CD4-positive, alpha-beta T cell treated with Interleukin-17A for 4 hours (primary cell): ENCODE data around the gene SIGLEC5.
A peak's percentile ranks its signal among the peaks of the same experiment; 100 is the strongest.

Experiments used
- DNase-seq: peaks from one replicate; pipeline ENCODE4 v3.0.0-alpha.2; 2020; ENCODE audit warnings: mixed read lengths

Gene SIGLEC5

DNA sequence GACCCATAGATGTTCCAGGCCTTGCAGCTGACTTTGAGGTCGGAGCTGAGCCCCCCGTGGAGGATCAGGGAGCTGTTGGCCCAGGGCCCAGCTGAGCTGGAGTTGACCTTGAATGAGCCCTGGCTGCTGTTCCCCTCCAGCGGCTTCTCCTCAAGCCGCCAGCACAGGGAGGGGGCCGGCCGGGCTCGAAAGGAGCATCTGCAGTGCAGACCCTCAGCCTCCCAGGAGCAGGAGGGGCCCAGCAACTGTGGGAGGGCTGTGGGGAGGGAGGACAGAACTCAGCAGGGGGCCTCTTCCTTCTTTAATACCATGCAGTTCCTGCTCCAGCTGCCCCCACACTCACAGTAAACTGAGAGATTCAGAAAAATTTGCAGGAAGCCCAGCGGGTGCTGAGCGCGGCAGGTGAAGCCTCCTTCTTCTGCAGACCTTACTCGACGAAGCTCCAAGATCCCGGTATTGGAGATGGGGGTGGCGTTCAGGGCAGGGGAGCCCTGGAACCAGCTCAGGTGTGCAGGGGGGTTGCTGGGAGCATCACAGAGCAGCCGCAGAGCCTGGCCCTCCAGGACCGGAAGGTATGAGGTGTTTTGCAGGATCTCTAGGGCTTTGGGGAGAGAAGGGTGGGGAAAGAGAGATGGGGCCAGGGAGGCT, 2.6 kb downstream of the SIGLEC5 start:
- DNase-seq, result no peak

DNA sequence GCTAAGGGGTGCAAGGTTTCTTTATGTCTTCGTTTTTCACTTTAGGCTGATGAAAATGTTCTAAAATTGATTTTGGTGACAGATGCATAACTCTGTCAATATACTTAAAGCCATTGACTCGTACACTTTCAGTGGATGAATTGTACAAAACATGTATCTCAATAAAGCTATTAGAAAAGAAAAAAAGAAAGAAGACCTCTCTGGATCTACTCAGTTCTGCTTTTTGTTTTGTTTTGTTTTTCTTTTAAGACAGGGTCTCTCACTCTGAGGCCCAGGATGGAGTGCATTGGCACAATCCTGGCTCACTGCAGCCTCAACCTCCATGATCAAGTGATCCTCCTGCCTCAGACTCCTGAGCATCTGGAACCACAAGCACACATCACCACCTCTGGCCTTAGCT, 3.5 kb downstream of the SIGLEC5 start:
- no peak for DNase-seq

DNA sequence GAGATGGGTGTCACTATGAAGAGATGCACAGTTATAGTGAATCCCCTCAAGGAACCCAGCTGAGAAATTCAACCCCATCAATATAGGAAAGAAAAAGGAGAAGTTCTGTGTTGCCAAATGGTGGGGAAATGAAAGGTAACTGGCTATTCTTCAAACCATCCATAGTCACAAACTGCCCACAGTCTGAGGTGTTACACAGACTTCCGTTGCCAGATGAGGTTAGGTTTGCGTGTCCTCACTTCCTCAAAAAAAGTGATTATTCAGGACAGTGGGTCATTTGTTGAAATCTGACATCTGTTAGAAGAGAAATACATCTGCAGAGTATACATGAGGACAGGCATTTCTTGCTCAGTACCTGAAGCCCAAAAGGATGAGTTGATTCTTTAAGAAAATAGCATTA, 9.0 kb downstream of the SIGLEC5 start:
- no peak for DNase-seq

DNA sequence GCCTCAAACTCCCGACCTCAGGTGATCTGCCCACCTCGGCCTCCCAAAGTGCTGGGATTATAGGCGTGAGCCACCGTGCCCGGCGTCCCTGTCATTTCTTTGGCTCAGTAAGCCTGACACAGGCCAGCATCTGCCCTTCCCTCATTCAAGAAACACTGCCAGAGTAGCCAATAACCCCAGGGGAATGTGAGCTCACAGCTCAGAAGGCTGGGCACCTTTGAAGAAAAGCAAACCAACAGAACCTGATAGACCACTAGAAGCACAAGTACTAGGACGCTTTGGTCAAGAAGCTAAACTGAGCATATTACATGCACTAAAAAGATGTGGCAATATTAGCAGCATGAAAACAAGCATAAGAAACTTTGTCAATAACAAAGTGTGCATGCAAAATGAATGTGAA, 14.2 kb downstream of the SIGLEC5 start:
- DNase-seq, result no peak

DNA sequence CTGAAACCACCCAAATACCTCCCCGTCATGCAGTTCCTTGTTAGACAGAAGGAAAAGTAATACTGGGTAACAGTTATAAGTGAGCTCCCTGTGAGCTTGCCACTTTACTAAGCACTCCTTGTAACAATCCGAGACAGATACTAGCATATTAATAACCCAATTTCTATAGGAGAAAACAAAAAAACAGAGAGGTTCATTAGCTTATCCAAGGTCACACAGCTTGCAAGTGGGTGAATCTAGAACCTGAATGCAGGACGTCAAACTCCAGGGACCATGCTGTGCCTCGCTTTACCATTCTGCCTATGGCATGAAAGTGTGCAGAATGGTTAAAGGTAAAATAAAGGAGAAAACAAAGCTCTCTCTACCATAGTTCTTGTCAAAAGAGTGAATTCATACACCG, 15.4 kb downstream of the SIGLEC5 start:
- DNase-seq, result no peak

DNA sequence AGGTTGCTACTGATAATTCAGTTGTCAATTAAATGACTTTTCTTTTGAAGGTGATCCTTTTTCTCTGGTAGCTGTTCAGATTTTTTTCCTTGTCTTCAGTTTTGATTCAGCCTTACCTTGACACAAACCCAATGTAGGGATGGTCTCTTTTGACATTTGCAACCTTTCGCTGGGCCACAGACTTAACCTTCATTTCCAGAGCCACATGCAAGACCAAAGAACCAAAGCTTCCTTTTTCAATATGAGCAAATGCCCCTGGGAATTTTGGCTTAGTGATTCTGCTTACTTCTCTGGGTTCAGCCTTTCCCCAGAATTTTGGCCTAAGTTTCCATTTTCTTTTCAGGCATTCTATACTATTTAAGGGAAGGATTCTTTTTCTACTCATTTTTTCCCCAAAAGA, 19.6 kb downstream of the SIGLEC5 start:
- DNase-seq, result no peak

DNA sequence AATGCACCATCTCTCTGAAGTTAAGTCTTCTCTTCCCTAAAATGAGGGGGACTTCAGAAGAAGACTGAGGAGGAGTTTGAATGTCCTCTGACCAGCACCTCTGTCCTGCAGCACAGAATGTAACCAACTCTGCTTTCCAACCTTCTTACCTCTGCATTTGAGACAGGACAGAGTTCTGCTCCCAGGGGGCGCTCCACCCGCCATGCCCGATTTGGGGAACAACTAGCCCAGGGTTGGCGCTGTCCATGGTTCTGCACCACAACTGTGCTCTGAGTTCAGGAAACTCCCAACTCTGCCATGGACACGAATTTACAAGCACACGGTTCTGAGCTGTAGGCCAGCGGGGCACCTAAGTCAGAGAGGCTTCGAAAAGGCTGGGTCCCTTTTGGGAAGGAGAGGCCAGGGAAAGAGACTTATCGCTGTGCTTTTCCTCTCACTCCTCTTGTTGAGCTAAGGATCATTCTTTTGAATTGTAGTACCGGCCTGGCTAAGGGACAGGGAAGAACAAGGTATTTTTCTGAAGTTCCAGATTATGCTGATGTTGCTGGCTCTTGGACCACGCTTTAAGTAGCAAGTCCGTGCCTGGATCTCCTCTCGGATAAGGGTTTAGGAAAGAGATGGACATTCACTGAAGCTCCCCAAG, 22.2 kb downstream of the SIGLEC5 start:
- peak; percentile 66 for DNase-seq

DNA sequence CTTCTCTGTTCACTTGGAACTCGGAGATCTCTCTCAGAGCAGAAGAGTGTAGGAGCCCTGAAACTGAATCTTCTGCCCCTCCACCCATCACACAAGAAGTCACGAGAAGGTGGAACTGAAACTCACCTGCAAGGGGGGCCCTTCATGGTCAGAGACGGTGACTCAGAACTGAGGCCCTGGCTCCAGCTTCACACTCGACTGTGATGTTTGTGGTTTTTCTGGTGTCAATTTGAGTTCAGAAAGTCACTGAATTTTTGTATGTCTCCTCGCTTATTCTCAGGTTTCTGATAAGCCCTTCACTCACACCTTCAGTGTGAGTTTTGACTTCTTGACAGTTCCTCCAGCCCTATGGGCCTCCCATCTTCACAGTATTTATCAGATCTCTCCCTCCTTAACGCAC, 23.1 kb downstream of the SIGLEC5 start:
- no peak for DNase-seq

DNA sequence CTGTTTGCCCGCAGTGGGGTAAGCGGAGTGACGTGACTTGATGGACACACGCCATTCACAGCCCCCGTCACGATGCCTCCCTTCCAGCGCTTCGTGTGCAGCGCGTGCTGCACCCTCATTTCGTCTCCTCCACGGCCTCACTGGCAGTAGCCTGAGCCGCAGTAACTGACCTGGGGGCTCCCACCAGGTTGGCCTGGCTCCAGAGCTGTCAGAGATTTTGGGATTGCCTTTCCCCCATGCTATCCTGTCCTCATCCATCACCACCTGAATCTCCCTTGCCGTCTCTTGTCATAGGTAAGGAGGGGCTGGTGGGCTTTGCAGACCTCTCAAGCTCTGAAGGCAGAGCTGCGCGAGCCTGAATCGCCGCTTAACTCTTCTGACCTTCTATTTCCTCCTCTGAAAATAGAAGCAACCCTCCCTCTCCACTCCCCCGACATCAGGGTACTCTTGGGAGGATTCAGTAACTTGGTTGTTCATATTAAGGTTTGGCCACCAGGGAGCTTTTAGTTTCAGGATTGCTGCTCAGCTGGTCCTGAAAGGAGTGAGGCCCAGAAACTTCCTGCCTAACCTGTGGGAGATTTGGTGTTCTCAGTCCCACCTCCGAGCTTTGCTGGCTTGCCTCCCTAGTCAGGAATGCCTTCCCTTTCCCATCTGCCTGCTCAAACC, 27.9 kb downstream of the SIGLEC5 start:
- no peak for DNase-seq

DNA sequence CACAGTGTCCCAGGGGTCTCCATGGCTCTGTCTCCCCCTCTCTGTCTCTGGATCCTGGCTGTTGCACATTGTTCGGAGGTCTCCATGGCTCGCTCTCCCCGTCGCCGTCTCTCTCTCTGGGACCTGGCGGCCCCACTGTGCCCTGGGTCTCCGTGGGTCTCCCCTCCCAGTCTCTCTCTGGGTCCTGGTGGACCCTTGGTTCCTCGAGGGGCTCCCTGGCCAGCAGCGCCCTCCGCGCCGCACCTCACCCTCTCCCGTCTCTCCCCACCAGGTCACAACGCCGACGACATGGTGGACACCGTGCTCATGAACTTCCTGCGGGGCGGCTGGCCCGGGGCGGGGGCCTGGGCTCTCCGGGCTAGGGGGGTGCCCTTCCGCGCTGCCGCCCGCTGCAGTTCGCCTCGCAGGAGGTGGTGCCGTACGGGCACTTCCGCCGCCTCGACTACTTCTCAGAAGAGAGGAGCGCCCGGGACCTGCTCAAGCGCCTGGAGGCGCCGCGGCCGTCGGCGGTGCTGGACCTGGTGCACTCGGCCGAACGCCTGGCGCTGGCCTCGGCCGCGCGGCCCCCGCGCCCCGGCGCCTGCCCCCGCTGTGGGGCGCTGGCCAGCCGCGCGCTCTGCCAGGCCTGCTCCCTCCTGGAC, 29.1 kb downstream of the SIGLEC5 start:
- DNase-seq, result no peak

DNA sequence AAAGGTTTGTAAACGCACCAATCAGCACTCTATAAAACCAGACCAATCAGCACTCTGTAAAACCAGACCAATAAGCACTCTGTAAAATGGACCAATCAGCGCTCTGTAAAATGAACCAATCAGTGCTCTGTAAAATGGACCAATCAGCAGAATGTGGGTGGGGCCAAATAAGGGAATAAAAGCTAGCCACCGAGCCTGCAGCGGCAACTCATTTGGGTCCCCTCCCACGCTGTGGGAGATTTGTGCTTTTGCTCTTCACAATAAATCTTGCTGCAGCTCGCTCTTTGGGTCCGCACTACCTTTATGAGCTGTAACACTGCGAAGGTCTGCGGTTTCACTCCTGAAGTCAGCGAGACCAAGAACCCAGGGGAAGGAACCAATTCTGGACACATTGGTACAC, 31.1 kb downstream of the SIGLEC5 start:
- no peak for DNase-seq

DNA sequence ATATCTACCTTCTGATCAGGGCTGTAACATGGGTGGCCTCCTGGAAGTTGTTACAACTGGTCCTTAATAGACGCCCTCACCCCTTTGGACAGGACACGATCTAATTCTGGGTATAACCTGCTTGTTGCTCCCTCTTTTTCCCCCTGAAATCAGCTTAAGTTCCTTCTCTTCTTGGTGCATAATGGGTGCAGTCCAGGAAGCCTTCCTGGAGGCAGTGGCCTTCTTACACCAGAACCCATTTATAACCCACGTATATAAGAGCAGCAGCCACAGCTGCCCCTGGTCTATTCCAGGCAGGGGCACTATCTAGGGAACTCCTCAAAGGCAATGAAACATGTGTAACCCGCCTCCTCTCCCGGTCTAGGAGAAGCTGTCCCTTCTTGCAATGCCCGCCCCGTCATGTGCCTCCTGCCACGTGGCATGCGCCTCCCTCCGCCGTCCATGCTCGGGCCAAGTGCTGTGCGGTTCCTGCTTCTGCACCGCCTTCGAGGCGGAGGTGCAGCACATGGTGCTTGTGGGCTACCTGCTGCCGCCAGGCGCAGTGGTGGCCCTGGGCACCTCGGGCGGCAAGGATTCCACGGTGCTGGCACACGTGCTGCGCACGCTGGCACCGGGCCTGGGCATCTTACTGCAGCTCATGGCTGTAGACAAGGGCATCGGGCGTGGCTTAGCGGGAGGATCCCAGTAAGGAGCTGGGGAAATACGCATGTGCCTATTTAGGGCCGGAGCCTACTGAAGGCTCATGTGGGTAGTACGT, 31.9 kb downstream of the SIGLEC5 start:
- no peak for DNase-seq

DNA sequence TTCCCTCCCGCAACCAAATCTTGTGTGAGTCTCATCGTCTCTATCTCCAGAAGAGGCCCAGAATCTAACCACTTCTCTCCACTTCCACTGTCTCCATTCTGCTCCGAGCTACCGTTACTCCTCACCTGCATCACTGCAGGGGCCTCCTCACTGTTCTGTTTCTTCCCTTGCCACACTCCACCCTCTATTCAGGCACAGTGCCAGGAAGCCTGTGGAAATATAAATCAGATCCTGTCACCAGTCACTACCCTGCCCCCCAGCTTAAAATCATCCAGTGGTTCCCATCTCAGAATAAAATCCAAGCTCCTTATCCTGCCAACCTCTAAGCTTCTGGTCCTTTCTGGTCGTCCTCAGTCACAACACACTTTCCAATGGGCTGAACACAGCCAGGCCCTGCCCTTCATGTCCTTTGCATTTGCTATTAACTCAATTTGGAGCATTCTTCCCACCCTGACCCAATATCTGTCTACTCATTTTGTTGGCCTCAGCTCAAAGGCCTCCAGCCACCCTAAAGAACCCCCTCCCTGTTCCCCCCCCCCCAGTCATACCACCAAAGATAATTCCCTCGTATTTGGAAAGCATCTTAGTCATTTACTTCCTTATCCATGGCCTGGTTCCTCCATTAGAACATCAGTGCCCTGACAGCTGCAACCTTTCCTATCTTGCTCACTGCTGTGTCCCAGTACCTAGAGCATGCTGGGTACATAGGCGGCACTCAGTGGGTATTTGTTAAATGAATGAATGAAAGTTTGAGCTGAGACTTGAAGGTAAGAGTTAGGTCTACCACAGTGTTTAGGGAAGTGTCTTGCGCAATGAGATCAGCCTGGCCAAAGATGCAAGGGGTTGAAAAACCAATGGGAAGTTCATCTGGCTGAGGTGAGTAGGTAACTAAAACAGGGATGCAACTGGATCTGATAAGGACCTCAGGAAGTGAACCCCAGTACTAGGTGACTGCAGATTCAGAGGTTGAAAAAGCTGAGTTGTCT, 34.7 kb downstream of the SIGLEC5 start:
- DNase-seq, result no peak

DNA sequence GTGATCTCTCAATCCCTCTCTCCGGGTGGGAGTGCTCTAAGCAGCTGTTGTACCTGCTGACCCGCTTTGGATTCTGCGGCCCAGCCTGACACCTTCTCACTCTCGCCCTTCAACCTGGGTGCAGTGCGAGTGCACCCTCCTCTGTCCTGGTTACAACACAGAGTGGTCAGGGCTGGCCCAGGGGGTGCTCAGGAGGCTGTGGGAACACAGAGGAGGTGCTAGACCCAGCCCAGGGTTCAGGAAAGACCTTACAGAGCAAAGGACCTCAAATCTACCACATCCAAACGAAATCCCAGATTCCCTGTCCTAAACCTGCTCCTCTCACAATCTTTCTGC, 35.5 kb downstream of the SIGLEC5 start:
- no peak for DNase-seq

DNA sequence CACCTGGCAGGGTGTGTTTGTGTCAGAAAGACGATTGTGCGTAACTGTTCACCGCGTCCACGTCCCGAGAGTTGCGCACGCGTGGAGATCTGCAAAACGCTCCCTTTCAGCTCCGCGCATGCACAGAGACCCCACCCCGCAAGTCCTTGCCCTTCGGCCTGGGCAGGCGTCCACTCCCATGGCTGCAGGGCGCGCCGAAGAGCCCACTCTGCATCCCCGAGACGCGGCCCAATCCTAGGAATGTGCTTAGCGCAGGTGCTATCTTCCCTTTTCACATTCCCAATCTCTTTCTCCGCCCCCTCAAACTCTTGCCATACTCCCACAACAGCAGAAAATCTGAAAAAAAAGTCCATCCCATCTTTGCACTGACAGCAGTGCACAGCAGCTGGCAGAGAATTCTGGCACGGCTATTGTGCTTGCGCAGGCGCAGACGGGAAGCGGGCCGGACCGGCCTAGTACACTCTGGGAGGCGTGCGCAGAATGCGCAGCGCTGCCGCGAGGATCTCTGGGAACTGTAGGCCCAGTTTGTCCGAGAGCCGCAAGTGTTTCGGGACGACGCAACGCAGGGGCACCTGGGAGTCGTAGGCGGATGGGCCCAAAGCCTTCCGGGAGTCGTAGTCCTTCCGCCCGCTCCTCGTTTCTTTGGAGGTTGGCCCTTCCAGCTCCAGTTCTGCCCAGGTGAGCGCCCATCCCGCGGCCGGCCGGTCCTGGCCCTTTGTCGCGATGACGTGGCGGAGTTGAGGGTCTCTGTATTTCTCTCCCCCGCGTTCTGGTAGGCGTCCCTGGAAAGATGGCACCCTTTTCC, 36.0 kb downstream of the SIGLEC5 start:
- DNase-seq, result peak; percentile 99

DNA sequence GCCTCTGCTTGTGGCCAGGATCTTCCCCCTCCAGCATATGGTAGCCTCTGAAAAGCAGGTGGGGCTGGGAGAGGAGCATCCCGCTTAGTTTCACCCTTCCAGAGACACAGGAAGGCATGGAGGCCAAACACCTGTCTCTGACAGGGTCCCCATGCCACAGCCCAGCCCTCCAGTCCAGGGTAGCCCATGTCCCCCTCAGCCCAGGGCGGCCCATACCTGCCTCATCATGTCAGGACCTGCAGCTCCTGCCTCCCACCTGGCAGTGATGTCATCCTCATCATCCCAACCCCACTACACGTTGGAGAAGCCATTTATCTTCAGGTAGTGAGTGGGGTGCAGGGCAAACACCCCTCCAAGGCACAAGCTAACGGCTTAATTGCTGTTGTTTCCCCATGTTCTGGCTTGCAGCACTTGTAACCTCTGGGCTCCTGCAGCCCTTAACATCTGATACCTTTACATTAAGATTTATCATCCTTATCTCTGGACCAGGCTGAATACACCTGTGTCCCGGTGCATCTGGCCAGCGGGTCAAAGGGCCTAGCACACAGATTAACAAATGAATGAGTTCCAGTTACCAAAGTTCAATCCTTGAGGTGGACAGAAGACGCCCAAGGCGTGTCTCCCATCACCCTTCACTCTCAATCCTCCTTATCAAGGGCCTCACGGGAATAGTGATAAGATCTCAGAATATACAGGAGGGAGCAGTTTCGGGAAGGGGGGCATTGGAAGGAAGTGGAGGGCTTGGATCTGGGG, 36.9 kb downstream of the SIGLEC5 start:
- DNase-seq, result no peak

DNA sequence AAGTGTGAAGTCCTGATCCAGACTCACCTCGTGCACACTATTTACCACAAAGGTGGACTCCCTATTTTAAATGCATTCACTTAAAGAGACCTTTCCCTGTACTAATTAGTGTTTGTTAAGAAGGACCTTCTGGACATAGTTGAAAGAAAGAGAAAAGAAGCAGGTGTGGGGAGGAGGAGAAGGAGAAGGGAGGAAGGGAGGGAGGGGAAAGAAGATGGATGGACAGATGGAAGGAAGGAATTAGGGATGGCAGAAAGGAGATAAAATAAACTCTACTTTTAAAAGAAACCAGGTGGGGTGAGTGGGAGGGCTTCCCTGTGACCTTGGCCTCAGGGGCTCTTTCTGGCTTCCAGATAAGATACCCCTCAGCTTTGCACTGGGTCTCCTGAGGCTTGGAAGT, 37.7 kb downstream of the SIGLEC5 start:
- DNase-seq, result no peak

DNA sequence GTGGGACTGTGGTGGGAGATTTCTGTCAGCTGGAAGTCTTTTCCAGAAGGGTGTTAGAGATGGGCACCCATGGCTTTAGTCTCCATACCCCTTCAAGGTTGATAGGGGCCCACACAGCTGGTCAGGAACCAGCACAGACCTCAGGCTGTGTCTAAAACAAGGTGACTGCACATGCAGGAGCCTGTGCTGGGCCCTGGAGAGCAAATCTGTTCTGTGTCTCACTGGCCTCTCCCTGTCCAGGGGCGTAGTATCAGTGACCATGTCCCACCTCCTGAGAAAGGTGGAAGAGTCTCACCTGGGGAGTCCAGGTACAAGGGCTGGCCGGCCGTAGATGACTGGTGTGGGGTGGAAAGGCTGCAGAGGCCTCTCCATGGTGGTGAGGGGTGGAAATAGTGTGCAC, 39.8 kb downstream of the SIGLEC5 start:
- no peak for DNase-seq

DNA sequence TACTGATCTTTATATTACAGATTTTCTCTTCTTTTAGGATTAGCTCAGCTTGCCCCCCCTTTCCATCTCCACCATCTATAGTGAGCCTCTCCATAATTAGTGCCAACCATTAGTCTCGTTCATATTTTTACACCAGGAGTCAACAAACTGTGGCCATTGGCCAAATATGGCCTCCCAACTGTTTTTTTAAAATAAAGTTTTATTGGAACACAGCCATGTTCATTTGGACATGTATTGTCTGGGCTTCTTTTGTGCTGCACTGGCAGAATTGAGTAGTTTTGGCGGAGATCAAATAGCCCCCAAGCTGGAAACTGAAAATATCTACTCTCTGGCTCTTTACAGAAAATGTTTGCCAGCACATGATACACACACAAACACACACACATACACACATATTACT, 40.7 kb downstream of the SIGLEC5 start:
- no peak for DNase-seq
